DMS53 (cell line): Measurements from ENCODE around the gene COQ2.

Experiments
- DNase-seq: peaks from one replicate; lab custom pipeline; 2025; lab: John Stamatoyannopoulos, UW

COQ2 gene

GRCh38 chr4:83216959-83217683, 67.5 kb downstream of the COQ2 start:
- no peak for DNase-seq

DNA sequence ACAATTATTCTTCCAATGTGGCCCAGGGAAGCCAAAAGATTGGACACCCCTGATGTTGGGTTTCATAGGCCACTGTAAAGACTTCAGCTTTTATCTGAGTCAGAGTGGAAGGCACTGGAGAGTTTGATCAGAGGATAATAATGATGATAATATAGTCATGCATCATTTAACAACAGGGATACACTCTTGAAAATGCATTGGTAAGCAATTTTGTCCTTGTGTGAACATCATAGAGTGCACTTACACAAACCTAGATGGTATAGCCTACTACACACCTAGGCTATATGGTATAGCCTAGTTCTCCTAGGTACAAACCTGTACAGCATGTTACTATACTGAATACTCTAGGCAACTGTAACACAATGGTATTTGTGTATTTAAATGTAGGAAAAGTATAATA, 70.5 kb downstream of the COQ2 start:
- DNase-seq: no peak
